Raji (cell line): Measurements from ENCODE around the gene GDF2.

Source experiments
- POLR2A ChIP-seq: IDR thresholded peaks from 2 replicates; pipeline ENCODE4 v1.6.1; 2011; ENCODE audit warnings: low read depth, low read length, control low read depth; ENCODE audit not compliant: insufficient read depth

The GDF2 gene

GRCh38 chr10:47348138-47348651, 25.9 kb downstream of the GDF2 start, which contains the start of gene RBP3:
TSS of gene RBP3 (plus strand) at chr10:47348363. CDS start at chr10:47348485, 122 bp downstream.
- no peak for TF ChIP-seq POLR2A

GRCh38 chr10:47348661-47349470, 26.6 kb downstream of the GDF2 start:
- TF ChIP-seq POLR2A: no peak

GRCh38 chr10:47349516-47349915, 27.3 kb downstream of the GDF2 start:
- TF ChIP-seq POLR2A: no peak

- TF ChIP-seq POLR2A: no peak
Observed at GRCh38 chr10:47349941-47350371, 27.7 kb downstream of the GDF2 start.

GRCh38 chr10:47350671-47351640, 28.7 kb downstream of the GDF2 start:
- TF ChIP-seq POLR2A: no peak

GRCh38 chr10:47351899-47352815, 29.9 kb downstream of the GDF2 start:
- no peak for TF ChIP-seq POLR2A

GRCh38 chr10:47353351-47353750, 31.1 kb downstream of the GDF2 start:
- no peak for TF ChIP-seq POLR2A

- TF ChIP-seq POLR2A: no peak
Observed at GRCh38 chr10:47354165-47354564, 31.9 kb downstream of the GDF2 start.

GRCh38 chr10:47354900-47355299, 32.6 kb downstream of the GDF2 start:
- no peak for TF ChIP-seq POLR2A

- no peak for TF ChIP-seq POLR2A
Observed at GRCh38 chr10:47356708-47357107, 34.5 kb downstream of the GDF2 start.

GRCh38 chr10:47357131-47357582, 34.9 kb downstream of the GDF2 start:
- TF ChIP-seq POLR2A: no peak

GRCh38 chr10:47357911-47358310, 35.7 kb downstream of the GDF2 start:
- no peak for TF ChIP-seq POLR2A

- no peak for TF ChIP-seq POLR2A
Observed at GRCh38 chr10:47358457-47358856, 36.2 kb downstream of the GDF2 start.

- TF ChIP-seq POLR2A: no peak
Observed at GRCh38 chr10:47359101-47359500, 36.8 kb downstream of the GDF2 start.
